Fibroblast of pulmonary artery (primary cell): ENCODE data around the gene GGT6.

Experiments
- DNase-seq: peaks from one replicate; pipeline ENCODE4 v3.0.0-alpha.2; 2010; ENCODE audit warnings: low read depth
- H3K4me3 ChIP-seq: replicated peaks from 2 replicates; pipeline ENCODE4 v1.5.1; 2011; ENCODE audit warnings: low read depth, mild to moderate bottlenecking, control low read depth, low read length, moderate library complexity
- CTCF ChIP-seq: IDR thresholded peaks from 2 replicates; pipeline ENCODE4 v1.5.1; 2011; ENCODE audit warnings: mild to moderate bottlenecking, control low read depth, low read length, inconsistent platforms; ENCODE audit errors: missing control alignments

The GGT6 gene

GRCh38 chr17:4514779-4515178, 45.6 kb downstream of the GGT6 start:
- TF ChIP-seq CTCF = no peak
- DNase-seq = no peak
- no peak overlapping the region for H3K4me3 ChIP-seq

GRCh38 chr17:4514206-4514605, 46.2 kb downstream of the GGT6 start:
- no peak for DNase-seq
- no peak overlapping the region for H3K4me3 ChIP-seq
- TF ChIP-seq CTCF = no peak

DNA sequence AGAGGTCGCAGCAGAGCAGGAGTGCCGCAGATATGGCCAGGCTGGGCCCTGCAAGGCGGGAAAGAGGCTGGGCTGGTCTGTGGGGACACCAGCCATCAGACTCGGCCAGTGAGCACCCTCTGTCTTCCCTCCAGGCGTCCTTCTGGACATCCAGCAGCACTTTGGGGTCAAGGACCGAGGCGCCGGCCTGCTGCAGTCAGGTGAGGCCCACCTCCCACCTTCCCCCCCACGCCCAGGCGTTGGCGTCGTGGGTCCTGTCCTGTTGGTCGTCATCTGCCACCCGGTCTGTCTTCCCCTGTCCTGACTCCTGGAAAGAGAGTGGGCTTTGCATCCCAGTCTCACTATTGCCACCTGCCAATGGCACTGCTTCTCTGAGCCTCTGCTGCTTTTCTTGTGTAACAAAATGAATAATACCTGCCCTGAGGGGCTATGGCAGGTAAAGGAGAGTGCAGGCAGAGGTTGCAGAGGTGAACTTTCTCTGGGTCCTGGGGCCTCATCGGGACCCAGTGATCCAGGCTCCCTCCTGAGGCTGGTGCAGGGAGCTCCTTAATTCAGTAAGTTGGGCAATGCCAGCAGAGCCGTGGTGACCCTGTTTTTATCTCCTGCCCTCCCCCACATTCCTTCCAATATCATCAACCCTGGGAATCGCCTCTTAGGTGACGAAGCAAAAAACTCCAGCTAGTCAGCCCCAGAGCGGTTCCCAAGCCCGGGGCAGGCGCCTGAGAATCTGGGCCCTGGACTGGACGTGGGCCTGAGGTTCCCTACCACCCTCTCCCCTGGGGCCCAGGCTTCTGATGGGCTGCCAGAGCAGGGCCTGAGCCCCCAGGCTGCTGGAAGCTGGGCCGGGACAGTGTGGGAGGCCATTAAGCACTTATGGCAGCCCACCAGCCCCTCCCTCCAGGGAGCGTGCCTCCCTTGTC, 47.0 kb downstream of the GGT6 start:
- no peak overlapping the region for H3K4me3 ChIP-seq
- TF ChIP-seq CTCF = no peak
- DNase-seq = peak; percentile 28

DNA sequence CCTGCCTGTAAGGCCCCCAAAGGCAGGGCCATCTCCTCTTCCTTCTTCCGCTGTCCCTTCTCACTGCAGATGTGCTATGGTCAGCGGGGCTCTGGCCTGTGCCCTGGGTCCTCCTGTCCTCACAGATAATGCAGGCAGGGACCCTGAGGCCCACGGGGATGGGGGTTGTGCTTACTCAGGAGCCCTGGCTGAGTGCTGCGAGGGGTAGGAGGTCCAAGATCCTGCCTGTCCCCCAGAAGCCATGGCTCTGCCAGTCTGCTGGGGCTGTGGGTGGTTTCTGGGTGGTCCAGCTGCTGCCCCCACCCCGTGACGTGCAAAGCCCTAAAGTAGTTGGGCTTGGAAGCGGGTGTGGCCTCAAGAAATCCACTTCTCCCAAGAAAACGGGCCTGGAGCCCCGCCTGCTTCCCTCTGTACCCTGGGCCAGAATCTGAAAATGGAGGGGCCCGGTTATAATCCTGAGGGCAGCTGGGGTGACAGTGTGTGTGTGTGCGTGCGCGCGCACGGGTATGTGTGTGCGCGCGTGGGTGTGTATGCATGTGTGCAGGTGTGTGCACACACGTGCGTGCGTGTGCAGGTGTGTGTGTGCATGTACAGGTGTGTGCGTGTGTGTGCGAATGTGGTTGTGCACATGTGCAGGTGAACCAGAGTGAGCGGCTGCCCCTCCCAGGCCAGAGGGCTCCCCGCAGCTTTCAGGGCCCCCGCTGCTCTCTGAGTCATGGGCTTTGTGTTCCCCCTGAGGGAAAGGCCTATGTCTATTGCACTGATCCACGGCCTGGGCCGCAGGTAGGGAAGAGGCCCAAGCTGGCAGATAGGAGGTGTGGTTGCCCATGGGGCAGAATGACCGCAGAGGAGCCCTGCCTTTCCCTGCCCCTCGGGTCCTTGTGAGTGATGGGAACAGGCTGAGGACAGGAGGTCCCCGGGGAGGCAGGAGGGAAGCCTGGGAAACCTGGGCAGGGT, 47.9 kb downstream of the GGT6 start:
- no peak overlapping the region for H3K4me3 ChIP-seq
- TF ChIP-seq CTCF = no peak
- no peak for DNase-seq

DNA sequence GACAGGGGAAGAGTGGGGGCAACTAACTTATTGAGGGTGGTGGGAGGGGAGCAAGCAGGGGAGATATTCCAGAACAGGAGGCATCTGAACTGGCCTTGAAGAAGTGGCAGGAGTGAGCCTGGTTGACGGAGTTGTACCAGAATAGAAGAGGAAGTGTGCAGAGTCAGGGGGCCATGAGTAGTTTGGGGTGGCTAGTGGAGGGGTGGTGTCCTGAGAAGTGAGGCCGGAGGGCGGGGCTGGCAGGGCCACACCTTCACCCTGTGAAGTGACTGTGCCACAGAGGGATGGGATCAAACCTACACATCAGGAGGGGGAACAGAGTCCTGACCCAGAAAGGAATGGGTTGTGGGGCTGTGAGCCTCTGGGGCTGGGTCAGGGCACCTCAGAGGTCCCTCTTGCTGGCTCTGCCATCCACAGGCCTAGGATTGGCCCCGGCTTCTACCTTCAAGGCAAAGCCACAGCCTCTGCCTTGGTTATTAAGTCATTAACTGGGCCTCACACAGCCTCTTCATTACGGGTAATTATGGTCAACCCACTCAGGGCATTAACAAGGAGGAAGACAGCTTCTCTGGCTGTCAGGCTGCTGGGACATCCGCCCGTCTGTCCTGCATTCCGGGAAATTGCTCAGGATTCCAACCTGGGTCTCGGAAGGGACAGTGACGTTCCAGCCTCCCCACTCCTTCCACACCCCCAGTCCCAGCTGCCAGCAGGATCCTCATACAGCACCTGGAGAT, 49.0 kb downstream of the GGT6 start:
- no peak overlapping the region for H3K4me3 ChIP-seq
- TF ChIP-seq CTCF = no peak
- DNase-seq = no peak

- no peak for DNase-seq
- no peak for TF ChIP-seq CTCF
Measured at GRCh38 chr17:4510618-4510941, 49.8 kb downstream of the GGT6 start.

More at GRCh38 chr17:4510618-4510941, 49.8 kb downstream of the GGT6 start:
- no peak overlapping the region for H3K4me3 ChIP-seq
